IMR-90 (cell line): ENCODE results near the gene NCKAP5L. TPM values are rescaled to one million over a fixed set of nuclear protein-coding genes. Genes with fewer than 3 reads are reported as not detected.

Experiments used
- POLR2A ChIP-seq: IDR thresholded peaks from 2 replicates; pipeline ENCODE4 v1.6.1; 2012; ENCODE audit warnings: mild to moderate bottlenecking, low read depth, low read length
- SMC3 ChIP-seq: fragments of 150-350 bp; IDR thresholded peaks from 2 replicates; pipeline ENCODE4 v1.6.1; 2016; ENCODE audit warnings: low read depth, mild to moderate bottlenecking, antibody characterized with exemption, low read length, moderate library complexity
- polyA plus RNA-seq, 3 experiments: library from polyadenylated mRNA; depleted of rRNA; stranded (reverse); fragments of >200 nt; gene quantifications; 2 replicates each; pipeline ENCODE4 v1.2.3, GENCODE V29; 2012; ENCODE audit warnings: low replicate concordance in 1 of 3
- total RNA-seq: library from RNA; depleted of rRNA; stranded (reverse); fragments of >200 nt; gene quantifications from 2 replicates; pipeline ENCODE4 v1.2.3, GENCODE V29; 2012
- TF ChIP-seq, protein P1 (sequence below): fragments of 150-350 bp; IDR thresholded peaks from 2 replicates; pipeline ENCODE4 v1.6.1; 2017; ENCODE audit warnings: mild to moderate bottlenecking, antibody characterized with exemption, low read length, low read depth

The NCKAP5L gene
- total and polyA plus RNA-seq, 2 of the 4 experiments (the other 2 are of a cell fraction): 6.1 to 14.4 TPM

DNA sequence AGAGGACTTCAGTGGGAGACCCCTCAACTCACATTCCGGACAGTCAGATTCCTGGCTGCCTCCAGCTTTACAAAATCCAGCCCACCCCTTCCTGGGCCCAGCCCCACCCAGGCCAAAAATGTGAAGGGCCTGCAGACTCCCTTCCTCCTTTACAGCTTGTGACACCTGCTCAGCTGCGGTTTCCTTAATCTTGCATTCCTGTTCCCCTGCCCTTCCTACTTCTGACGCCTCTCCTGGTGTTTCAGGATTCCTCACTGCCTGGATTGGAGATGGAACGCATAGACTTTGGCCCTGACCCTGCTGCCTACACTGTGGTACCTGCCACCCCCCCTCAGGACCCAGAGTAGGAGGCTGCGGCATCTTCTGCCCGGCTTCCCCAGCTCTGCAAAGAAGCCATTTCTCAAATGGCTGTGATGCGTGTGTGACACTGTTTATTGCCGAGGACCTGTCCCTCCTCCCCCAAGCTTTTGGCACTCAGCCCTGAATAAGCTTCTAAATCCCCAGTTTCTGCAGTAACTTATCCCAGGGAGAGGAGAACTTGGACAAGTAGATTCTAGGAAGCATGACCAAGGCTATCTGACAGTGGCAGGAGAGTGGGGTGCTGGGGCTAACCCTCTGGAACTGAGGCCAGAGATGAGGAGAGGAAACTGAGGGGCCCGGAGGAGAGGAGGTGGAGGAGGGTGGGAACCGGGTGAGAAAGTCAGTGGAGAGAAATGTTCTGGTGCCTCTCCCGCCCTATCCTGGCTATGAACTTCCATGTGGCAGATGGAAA lies 39.5 kb upstream of the NCKAP5L start (continued):
- TF ChIP-seq, protein P1, sequence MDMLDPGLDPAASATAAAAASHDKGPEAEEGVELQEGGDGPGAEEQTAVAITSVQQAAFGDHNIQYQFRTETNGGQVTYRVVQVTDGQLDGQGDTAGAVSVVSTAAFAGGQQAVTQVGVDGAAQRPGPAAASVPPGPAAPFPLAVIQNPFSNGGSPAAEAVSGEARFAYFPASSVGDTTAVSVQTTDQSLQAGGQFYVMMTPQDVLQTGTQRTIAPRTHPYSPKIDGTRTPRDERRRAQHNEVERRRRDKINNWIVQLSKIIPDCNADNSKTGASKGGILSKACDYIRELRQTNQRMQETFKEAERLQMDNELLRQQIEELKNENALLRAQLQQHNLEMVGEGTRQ: no peak
- TF ChIP-seq POLR2A: no peak
- TF ChIP-seq SMC3: no peak
